Measurements from ENCODE around the gene ABR. TPM values are rescaled to one million over a fixed set of nuclear protein-coding genes. Genes with fewer than 3 reads are reported as not detected.

ABR gene
- polyA plus RNA-seq, 1 donor from 2014 or later: 34.5 TPM

DNA sequence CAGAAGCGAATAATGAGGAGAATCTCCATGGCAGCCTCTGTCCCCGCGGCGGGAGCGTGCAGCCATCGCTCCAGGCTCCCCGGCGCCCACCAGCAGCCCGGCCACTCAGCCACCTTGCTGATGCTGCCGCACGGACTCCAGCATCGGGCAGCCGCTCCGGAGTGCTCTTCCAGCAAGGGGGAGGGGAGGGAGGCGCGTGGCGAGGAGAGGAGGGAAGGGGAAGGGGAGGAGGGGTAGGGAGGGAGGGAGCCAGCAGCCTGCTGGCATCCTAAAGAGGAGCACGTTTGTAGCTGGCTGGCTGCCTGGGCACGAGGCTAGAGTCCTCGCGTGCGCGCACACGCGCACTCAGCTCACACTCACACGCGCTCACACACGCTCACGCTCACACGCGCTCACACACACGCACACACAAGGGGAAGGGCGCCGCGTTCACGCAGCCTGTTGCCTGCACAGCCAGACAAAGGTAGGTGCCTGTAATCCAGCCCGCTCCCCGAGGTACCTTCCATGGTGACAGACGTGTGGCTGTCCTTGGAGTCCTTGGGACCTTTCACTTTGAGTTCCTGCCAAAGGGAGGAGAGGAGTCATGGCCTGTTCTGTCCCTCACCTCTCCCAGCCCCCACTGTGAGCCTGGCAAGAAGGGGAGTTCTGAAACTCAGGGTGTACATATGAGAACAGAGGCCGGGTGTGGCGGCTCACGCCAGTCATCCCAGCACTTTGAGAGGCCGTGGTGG is 100.8 kb downstream of the ABR start:
- H3K27ac ChIP-seq (ENCODE audit: low read length): peak overlapping the region; percentile 52
- no peaks in the 10 kb centered on the region for H3F3A ChIP-seq (ENCODE audit: insufficient read depth, low read length, poor library complexity, severe bottlenecking)
- no peak overlapping the region for H2AFZ ChIP-seq (ENCODE audit: low read depth, low read length)
- H4K20me1 ChIP-seq (ENCODE audit: insufficient read depth): no peaks in the 10 kb centered on the region
- no peaks in the 10 kb centered on the region for H3K9me2 ChIP-seq (ENCODE audit: insufficient read depth, low read length)
- no peaks in the 10 kb centered on the region for H3K36me3 ChIP-seq (ENCODE audit: insufficient read depth, low read length)
- peak overlapping the region; percentile 51 for H3K9ac ChIP-seq (ENCODE audit: low read length)
- H3K79me2 ChIP-seq (replicated peaks; ENCODE audit: insufficient read depth, low read length): no peaks in the 10 kb centered on the region
- TF ChIP-seq REST (IDR thresholded peaks at IDR 0.05; ENCODE audit: borderline replicate concordance): no peak
- TF ChIP-seq SMC3 (conservative IDR thresholded peaks at IDR 0.05; ENCODE audit: poor library complexity): no peak
- TF ChIP-seq, protein P1, sequence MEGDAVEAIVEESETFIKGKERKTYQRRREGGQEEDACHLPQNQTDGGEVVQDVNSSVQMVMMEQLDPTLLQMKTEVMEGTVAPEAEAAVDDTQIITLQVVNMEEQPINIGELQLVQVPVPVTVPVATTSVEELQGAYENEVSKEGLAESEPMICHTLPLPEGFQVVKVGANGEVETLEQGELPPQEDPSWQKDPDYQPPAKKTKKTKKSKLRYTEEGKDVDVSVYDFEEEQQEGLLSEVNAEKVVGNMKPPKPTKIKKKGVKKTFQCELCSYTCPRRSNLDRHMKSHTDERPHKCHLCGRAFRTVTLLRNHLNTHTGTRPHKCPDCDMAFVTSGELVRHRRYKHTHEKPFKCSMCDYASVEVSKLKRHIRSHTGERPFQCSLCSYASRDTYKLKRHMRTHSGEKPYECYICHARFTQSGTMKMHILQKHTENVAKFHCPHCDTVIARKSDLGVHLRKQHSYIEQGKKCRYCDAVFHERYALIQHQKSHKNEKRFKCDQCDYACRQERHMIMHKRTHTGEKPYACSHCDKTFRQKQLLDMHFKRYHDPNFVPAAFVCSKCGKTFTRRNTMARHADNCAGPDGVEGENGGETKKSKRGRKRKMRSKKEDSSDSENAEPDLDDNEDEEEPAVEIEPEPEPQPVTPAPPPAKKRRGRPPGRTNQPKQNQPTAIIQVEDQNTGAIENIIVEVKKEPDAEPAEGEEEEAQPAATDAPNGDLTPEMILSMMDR (IDR thresholded peaks at IDR 0.05; ENCODE audit: poor library complexity, severe bottlenecking): no peak
- no peak for TF ChIP-seq RAD21 (conservative IDR thresholded peaks at IDR 0.05)
- no peak for TF ChIP-seq EP300 (conservative IDR thresholded peaks at IDR 0.05; ENCODE audit: poor library complexity, severe bottlenecking)
- TF ChIP-seq EZH2 (IDR thresholded peaks at IDR 0.05; ENCODE audit: borderline replicate concordance, insufficient read depth, low read length, poor library complexity, severe bottlenecking): no peak
- TF ChIP-seq MXI1 (conservative IDR thresholded peaks at IDR 0.05; ENCODE audit: poor library complexity, severe bottlenecking): no peak
- no peak for TF ChIP-seq POLR2AphosphoS5 (IDR thresholded peaks at IDR 0.05)
- TF ChIP-seq TAF1 (IDR thresholded peaks at IDR 0.05; ENCODE audit: low read depth): no peak
- H3K4me2 ChIP-seq (ENCODE audit: low read length): no peak overlapping the region
- H3K9me3 ChIP-seq (ENCODE audit: low read length): no peaks in the 10 kb centered on the region
- peak overlapping the region; percentile 52 for H3K4me3 ChIP-seq (ENCODE audit: low read length)
- H3K27me3 ChIP-seq (ENCODE audit: insufficient read depth, low read depth, low read length): no peaks in the 10 kb centered on the region

DNA sequence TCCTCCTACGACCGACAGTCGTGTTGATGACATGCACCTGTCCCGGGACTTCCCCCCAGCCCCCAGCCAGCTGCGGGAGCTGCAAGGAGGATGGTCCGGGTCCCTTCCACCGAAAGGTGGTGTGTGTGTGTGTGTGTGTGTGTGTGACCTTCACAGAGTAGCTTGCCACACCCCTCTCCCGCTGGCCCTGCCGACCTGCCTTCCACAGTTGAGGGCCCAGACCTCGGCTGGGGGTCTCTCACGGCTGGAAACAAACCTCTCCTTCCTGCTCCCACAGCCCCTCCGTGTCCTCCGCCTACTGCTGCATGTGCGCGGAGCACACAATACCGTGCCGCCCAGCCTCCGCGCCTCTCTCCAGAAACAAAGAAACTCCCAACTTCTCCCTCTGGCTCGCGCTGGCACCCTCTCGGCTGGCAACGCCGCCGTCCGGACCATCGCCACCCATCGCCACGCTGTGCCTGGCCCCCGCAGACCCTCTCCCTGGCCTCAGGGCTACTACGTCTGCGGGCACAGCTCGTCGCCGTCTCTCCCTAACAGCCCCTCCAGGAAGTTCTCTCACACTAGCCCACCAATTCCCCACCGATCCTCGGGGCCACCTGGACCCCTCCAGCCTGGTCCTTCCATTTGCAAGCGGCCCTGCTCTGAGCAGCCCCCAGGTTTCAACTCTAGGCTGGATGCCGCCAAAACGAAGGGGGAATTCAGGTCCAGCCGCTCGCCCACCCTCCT is 101.6 kb downstream of the ABR start:
- H3K36me3 ChIP-seq (ENCODE audit: insufficient read depth, low read length): no peaks in the 10 kb centered on the region
- no peak overlapping the region for H3K4me2 ChIP-seq (ENCODE audit: low read length)
- H3K27me3 ChIP-seq (ENCODE audit: insufficient read depth, low read depth, low read length): no peaks in the 10 kb centered on the region
- peak overlapping the region; percentile 52 for H3K27ac ChIP-seq (ENCODE audit: low read length)
- peak overlapping the region; percentile 51 for H3K9ac ChIP-seq (ENCODE audit: low read length)
- no peaks in the 10 kb centered on the region for H4K20me1 ChIP-seq (ENCODE audit: insufficient read depth)
- no peaks in the 10 kb centered on the region for H3F3A ChIP-seq (ENCODE audit: insufficient read depth, low read length, poor library complexity, severe bottlenecking)
- H3K4me3 ChIP-seq (ENCODE audit: low read length): peak overlapping the region; percentile 52
- H3K79me2 ChIP-seq (replicated peaks; ENCODE audit: insufficient read depth, low read length): no peaks in the 10 kb centered on the region
- TF ChIP-seq POLR2AphosphoS5 (IDR thresholded peaks at IDR 0.05): no peak
- TF ChIP-seq SMC3 (conservative IDR thresholded peaks at IDR 0.05; ENCODE audit: poor library complexity): no peak
- no peak for TF ChIP-seq REST (IDR thresholded peaks at IDR 0.05; ENCODE audit: borderline replicate concordance)
- no peak for TF ChIP-seq MXI1 (conservative IDR thresholded peaks at IDR 0.05; ENCODE audit: poor library complexity, severe bottlenecking)
- TF ChIP-seq, protein P1 (IDR thresholded peaks at IDR 0.05; ENCODE audit: poor library complexity, severe bottlenecking): no peak
- TF ChIP-seq EZH2 (IDR thresholded peaks at IDR 0.05; ENCODE audit: borderline replicate concordance, insufficient read depth, low read length, poor library complexity, severe bottlenecking): no peak
- no peak for TF ChIP-seq RAD21 (conservative IDR thresholded peaks at IDR 0.05)
- no peak for TF ChIP-seq TAF1 (IDR thresholded peaks at IDR 0.05; ENCODE audit: low read depth)
- no peak for TF ChIP-seq EP300 (conservative IDR thresholded peaks at IDR 0.05; ENCODE audit: poor library complexity, severe bottlenecking)
- H3K9me3 ChIP-seq (ENCODE audit: low read length): no peaks in the 10 kb centered on the region
- no peak overlapping the region for H2AFZ ChIP-seq (ENCODE audit: low read depth, low read length)
- no peaks in the 10 kb centered on the region for H3K9me2 ChIP-seq (ENCODE audit: insufficient read depth, low read length)
